Ishikawa (cell line): Measurements from ENCODE around the gene PPP1R12C.

Source experiments
- CEBPB ChIP-seq: IDR thresholded peaks from 2 replicates; pipeline ENCODE4 v1.6.1; 2012
- EGR1 ChIP-seq: IDR thresholded peaks from 2 replicates; pipeline ENCODE4 v1.6.1; 2012
- EP300 ChIP-seq: IDR thresholded peaks from 2 replicates; pipeline ENCODE4 v1.6.1; 2012; ENCODE audit warnings: borderline replicate concordance
- MAX ChIP-seq: IDR thresholded peaks from 2 replicates; pipeline ENCODE4 v1.6.1; 2012
- RAD21 ChIP-seq: IDR thresholded peaks from 2 replicates; pipeline ENCODE4 v1.6.1; 2012; ENCODE audit warnings: low read depth
- REST ChIP-seq: IDR thresholded peaks from 2 replicates; pipeline ENCODE4 v1.6.1; 2012; ENCODE audit warnings: low read depth, mild to moderate bottlenecking
- TAF1 ChIP-seq: IDR thresholded peaks from 2 replicates; pipeline ENCODE4 v1.6.1; 2012; ENCODE audit warnings: low read depth, mild to moderate bottlenecking
- USF1 ChIP-seq: IDR thresholded peaks from 2 replicates; pipeline ENCODE4 v1.6.1; 2012
- ZBTB7A ChIP-seq: IDR thresholded peaks from 2 replicates; pipeline ENCODE4 v1.6.1; 2012; ENCODE audit warnings: low read depth

- TF ChIP-seq MAX (0 out of 2 replicates have a peak, but pooled peaks have one; percentile 19), RAD21 (no peak), TAF1 (peak; percentile 68; the same call in 1 of the 2 replicates), REST (no peak), EGR1 (no peak), CEBPB (no peak), EP300 (no peak), ZBTB7A (no peak), USF1 (no peak)
Observed at GRCh38 chr19:55117663-55118391, 390 bp upstream of the PPP1R12C start.
